ENCODE measurements around the gene SUN2.

SUN2 gene

GRCh38 chr22:38720350-38720749, 35.4 kb downstream of the SUN2 start:
- no peak for DNase-seq

- DNase-seq: no peak
Measured at GRCh38 chr22:38719196-38719595, 36.6 kb downstream of the SUN2 start.

DNA sequence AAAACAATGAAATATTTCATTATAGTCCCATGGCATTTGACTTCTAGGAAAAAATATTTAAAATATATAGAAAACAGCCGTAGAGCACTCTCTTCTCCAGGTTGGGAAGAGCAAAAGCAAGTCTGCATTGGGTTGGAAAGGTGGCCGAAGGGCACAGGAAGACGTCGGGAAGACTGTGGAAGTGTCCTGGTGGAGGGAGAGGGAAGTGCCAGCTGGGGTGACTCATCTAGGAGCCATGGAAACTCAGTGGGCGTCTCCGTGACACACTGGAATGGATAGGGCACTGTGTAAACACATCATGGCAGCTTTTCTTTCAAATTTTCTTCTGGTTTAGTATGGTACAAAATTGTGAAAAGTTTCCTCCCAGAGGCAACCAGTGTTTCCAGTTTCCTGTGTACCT, 37.4 kb downstream of the SUN2 start:
- DNase-seq: peak in 12 of 56 donors; percentile 18 to 53 (median 30)

- DNase-seq: no peak
Measured at GRCh38 chr22:38717244-38717643, 38.6 kb downstream of the SUN2 start.

DNA sequence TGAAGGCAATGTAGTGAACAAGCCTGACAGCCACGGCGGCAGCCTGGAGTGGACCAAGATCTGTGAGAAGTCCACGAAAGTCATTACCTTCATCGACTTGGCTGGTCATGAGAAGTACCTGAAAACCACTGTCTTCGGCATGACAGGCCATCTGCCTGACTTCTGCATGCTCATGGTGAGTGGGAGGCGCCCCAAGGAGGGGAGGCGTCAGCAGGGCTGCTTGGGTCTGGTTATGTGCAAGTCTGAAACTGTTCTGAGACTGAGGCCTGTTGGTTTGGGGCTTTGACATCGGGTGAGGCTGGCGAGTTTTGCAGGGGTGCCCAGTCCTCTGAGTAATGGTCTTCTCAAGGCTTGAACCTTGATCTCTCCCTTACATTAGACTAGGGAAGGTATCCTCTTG, 39.0 kb downstream of the SUN2 start:
- no peak for DNase-seq

- DNase-seq: no peak
Measured at GRCh38 chr22:38716271-38716670, 39.5 kb downstream of the SUN2 start.

- no peak for DNase-seq
Measured at GRCh38 chr22:38715852-38716251, 39.9 kb downstream of the SUN2 start.

DNA sequence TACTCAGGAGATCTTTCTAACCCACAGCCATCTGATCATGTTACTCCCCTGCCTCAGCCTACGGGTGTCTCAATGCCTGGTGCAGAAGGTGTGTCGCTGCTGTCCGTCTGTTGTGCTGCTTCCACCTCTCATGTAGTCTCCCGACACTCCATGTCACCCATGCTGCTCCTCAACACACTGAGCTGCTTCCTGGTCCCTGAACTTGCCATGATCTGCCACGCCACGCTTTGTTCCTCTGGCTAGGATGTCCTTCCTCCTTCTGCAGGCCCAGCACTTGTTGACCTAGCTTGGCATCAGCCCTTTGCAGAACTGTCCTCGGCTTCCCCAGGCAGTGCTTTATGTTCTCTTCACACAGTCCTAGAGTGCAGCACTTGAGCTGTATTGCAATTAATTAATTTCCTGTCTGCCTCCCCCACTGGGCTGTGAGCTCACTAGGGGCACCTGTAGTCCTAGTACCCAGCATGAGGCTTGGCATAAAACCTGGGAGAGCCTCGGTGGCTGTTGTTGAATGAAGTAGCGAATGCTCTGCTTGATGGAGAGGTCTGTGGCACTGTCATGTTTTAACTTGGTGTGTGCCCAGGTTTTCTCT, 40.5 kb downstream of the SUN2 start:
- DNase-seq: no peak

GRCh38 chr22:38713921-38714320, 41.9 kb downstream of the SUN2 start:
- no peak for DNase-seq

DNA sequence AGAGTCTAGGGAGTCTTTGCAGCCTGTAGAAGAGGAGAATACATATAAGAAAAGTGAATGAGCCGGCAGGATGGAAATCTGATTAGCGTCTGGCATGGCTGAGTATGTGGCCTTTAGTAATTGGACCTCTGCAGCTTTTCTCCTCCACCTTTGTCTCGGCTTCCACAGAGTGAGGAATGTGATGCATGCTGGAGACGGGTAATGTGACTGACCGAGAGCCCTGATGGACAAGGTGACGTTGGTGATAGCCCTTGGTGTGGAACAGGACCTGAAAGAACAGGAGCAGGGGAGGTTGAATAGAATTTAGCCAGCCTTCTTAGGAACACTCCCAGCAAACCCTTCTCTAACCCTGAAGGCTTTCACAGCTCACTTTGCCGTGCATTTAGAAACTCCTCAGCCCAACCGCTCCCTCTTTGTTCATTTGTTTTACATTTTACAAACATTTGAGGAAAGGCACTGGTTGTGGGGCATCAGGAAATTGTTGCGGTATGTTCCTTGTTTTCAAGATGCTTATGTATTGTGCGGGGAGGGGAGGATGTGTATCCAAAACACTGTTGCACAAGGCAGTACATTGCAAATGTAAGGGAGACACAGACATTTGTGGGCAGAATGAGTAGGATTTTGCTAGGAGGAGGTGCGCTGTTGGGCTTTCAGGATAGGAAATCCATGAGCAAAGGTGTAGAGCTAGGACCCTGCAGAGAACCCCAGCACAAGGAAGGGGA, 43.2 kb downstream of the SUN2 start:
- no peak for DNase-seq

GRCh38 chr22:38710866-38711265, 44.9 kb downstream of the SUN2 start:
- DNase-seq: no peak

- DNase-seq: no peak
Measured at GRCh38 chr22:38710351-38710750, 45.4 kb downstream of the SUN2 start.

DNA sequence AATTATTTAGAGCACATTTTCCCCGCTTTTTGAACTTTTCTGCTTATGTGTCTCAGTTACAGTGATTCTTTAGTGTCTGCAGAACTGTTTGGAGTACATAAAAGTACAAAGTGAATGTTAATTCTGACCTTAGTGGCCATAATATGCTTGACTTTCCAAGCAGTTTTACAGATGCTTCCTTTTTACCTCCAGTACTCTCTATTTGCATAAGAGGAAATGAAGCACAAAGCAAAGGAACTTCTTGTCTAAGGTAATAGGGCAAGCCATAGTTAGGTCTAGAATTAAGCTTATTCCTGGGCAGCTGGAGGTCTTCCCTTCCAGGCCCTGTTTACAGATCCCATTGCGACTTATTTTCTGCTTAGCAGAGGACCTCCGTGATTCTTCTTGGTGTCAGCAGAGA, 46.5 kb downstream of the SUN2 start:
- DNase-seq: no peak

- DNase-seq: no peak
Measured at GRCh38 chr22:38707984-38708383, 47.8 kb downstream of the SUN2 start.

GRCh38 chr22:38707346-38707745, 48.5 kb downstream of the SUN2 start:
- DNase-seq: no peak

DNA sequence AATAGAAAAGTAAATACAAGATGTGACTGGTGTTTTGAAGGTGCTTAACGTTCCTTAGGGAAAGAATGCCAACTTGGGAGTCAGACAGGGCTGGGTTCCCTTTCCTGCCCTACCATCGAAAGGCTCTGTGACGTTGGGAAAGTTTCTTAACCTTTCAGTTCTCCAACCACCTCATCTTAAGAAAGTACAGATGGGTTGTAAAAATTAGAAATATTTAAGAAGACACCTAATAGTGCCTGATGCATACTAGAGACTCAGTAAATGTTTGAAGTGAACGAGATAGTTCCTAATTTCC, 49.0 kb downstream of the SUN2 start:
- DNase-seq: no peak

GRCh38 chr22:38706101-38706900, 49.5 kb downstream of the SUN2 start:
- DNase-seq: peak in 15 of 56 donors; percentile 28 to 67 (median 53)

DNA sequence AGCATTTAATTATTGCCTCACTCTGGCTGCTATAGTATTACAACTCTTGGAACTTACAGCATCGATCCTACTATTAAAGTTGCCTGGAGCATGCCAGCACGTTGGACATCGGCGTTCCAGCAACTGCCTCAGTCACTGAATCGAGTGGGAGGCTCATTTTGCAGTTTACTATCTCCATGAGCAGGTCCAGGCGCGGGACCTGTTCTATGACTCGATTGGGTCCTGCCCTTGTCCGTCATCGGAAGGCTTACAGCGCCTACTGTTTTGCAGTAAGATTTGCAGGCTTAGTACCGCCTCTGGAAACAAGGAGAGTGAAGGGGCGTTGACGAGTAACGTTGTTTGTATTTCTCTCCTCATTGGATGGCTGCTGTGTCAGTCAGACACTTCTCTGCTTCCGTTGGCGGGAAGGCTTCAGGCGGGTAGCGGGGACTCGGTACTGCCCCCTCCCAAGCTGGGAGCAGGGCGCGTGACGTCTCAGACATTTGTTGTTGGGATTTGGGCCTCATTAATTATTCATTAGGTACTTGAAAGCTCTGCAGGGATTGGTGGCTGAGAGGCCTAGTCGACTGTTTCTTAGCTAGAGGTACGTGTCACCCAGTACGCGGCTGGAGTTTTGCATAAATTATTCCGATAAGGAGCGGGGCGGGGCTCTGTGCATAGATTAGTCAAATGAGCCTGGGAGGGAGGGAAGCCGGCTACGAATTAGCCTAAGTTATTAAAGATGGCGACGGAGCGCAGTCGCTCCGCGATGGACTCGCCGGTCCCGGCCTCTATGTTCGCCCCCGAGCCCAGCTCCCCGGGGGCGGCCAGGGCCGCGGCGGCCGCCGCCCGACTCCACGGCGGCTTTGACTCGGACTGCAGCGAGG, 50.3 kb downstream of the SUN2 start, which contains the start of gene GTPBP1:
Gene GTPBP1, plus strand, starts transcription at position 710 of the 866 bp plus-strand sequence. Its CDS starts 12 bp downstream, at position 722.
- DNase-seq: peak; percentile 79 to 100 (median 99)

DNA sequence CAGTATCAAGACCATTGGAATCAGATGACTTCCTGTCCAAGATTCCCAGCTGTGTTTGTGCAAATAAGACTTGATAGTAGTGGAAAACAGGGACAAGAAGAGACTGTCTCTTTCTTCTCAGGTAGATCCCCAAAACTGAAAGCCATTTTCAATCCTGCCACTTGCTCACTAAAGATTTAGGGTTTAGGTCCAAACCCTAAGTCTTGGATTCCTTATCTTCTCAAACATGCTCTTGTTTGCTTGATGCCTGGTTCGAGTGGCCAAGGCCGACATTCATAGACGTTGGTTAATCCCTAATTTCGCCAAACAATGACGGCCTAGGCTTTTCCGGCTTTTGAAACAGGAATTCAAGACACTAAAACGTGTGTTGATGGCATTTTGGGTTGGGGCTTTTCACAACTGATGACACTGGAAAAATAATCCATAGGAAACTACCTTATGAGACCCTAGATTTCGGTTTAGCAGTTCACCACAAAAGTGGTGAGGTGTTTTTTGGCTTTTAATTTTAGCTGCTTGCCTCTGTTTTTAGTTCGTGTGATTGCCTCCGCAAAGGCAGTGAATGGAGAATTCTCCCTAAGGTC, 51.1 kb downstream of the SUN2 start:
- no peak for DNase-seq

- DNase-seq: peak; percentile 46 to 98 (median 85)
Measured at GRCh38 chr22:38700789-38701628, 54.8 kb downstream of the SUN2 start, which contains the start of gene JOSD1. Gene JOSD1 (minus strand): TSS chr22:38700943. CDS start chr22:38699987, 956 bp downstream.

Data from amygdala (tissue), 56 donors.